Measurements from ENCODE around the gene USP40. TPM values are rescaled to one million over a fixed set of nuclear protein-coding genes. Genes with fewer than 3 reads are reported as not detected.

Gene USP40
- total and polyA plus RNA-seq, 5 donors: 15.1 to 18.6 (median 17.9) TPM

GRCh38 chr2:233470839-233471238 lies 95.7 kb downstream of the USP40 start:
- Histone ChIP-seq H3K27me3 (ENCODE audit: control insufficient read depth, insufficient read depth) (no peaks in the 10 kb centered on the region), H3K27ac (ENCODE audit: low read length) (no peak overlapping the region), H3K9me3 (ENCODE audit: control insufficient read depth, low read length) (no peaks in the 10 kb centered on the region), H3K4me3 (ENCODE audit: low read length) (no peak overlapping the region), H3K4me1 (ENCODE audit: control insufficient read depth, insufficient read depth, low read length) (no peaks in the 10 kb centered on the region)
- DNase-seq: peak in 1 of 3 donors; percentile 35
- intact Hi-C loops (cut with DNase I): no loop called here
- 91% methylated on average over 14 of the region's 14 CpGs for WGBS
- ATAC-seq: no peak

DNA sequence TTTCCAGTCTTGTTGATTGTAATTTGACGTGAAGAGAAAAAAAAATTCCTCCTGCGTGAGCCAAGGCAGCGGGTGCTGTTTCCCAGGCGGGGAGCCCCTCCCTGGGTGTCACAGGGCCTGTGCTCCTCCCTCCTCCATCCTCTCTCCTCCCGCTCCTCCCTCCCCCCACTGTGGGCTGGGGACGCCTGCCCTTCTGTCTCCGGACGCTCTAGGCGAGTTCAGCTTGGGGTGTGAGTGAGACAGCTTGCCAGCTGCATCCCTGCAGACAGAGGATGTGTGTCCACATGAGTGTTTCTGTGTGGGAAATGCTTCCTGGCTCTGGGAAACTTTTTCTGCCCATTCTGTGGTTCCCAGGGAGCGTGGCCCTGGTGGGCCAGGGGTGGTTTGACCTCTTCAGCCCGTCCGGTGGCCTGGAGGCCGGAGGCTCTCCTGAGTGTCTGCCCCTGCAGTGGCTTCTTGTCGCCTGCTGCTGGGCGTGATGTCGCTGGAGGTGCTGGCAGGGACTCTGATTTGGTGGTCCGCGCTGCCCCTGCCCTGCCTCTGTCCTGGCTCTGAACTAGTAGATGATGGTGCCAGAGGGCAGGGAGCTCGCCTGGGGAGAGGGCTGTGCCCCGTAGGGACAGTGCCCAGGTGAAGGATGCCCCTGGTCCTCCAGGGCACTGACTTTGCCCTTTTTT lies 96.4 kb downstream of the USP40 start:
- Histone ChIP-seq H3K27me3 (ENCODE audit: control insufficient read depth, insufficient read depth) (no peaks in the 10 kb centered on the region), H3K9me3 (ENCODE audit: control insufficient read depth, low read length) (no peaks in the 10 kb centered on the region), H3K27ac (ENCODE audit: low read length) (peak overlapping the region; percentile 47), H3K4me1 (ENCODE audit: control insufficient read depth, insufficient read depth, low read length) (no peaks in the 10 kb centered on the region), H3K4me3 (ENCODE audit: low read length) (no peak overlapping the region)
- ATAC-seq (peak; percentile 85 to 88), DNase-seq (peak; percentile 68 to 91 (median 90))
- WGBS: 53% methylated on average over 20 of the region's 20 CpGs
- intact Hi-C loops (cut with DNase I): no loop called here

DNA sequence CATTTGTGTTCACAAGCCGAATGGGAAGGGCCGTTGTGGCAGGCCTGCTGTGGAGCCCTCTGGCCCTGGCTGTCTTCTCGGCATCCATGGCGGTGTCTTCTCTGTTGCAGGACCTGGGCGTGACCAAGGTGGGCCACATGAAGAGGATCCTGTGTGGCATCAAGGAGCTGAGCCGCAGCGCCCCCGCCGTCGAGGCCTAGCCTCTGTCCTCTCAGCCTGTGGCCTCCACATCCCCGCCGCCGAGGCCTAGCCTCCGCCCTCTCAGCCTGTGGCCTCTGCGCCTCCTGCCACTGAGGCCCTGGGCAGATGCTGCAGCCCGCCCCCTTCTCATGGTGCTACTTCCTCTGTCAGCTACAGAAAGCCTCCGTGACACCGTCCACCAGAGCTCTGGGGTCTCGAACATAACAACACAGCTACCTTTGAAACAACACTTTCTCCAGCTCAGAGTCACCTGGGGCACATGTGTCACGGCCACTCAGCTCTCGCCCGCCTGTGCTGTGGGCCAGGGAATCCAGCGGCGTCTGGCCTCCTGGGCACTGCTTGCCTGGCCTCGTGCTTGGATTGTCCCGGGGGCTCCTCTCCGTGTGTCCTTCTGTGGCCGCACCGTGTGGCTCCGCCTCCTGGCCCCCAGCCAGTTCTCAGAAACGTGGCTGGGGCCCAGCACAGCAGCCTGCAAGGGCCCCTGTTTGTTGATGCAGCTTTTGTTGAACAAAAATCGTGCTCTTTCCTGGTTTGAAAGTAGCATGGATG lies 97.1 kb downstream of the USP40 start:
- DNase-seq: peak; percentile 57 to 89 (median 86)
- intact Hi-C loops (cut with DNase I): no loop called here
- Histone ChIP-seq H3K9me3 (ENCODE audit: control insufficient read depth, low read length) (no peaks in the 10 kb centered on the region), H3K27me3 (ENCODE audit: control insufficient read depth, insufficient read depth) (no peaks in the 10 kb centered on the region), H3K4me3 (ENCODE audit: low read length) (no peak overlapping the region), H3K4me1 (ENCODE audit: control insufficient read depth, insufficient read depth, low read length) (no peaks in the 10 kb centered on the region), H3K27ac (ENCODE audit: low read length) (peak overlapping the region; percentile 10)
- 61% methylated on average over 32 of the region's 32 CpGs for WGBS
- peak; percentile 57 to 72 for ATAC-seq

GRCh38 chr2:233468741-233469110 lies 97.9 kb downstream of the USP40 start:
- Histone ChIP-seq H3K4me3 (ENCODE audit: low read length) (no peak overlapping the region), H3K9me3 (ENCODE audit: control insufficient read depth, low read length) (no peaks in the 10 kb centered on the region), H3K27ac (ENCODE audit: low read length) (no peak overlapping the region), H3K27me3 (ENCODE audit: control insufficient read depth, insufficient read depth) (no peaks in the 10 kb centered on the region), H3K4me1 (ENCODE audit: control insufficient read depth, insufficient read depth, low read length) (no peaks in the 10 kb centered on the region)
- DNase-seq (peak in 1 of 3 donors; percentile 57), ATAC-seq (no peak)
- intact Hi-C loops (cut with DNase I): no loop called here
- WGBS: 88% methylated on average over 8 of the region's 8 CpGs

GRCh38 chr2:233468047-233468740 lies 98.4 kb downstream of the USP40 start:
- peak in 2 of 3 donors; percentile 51 to 52 for DNase-seq
- intact Hi-C loops (cut with DNase I): no loop called here
- Histone ChIP-seq H3K4me3 (ENCODE audit: low read length) (no peak overlapping the region), H3K9me3 (ENCODE audit: control insufficient read depth, low read length) (no peaks in the 10 kb centered on the region), H3K4me1 (ENCODE audit: control insufficient read depth, insufficient read depth, low read length) (no peaks in the 10 kb centered on the region), H3K27me3 (ENCODE audit: control insufficient read depth, insufficient read depth) (no peaks in the 10 kb centered on the region), H3K27ac (ENCODE audit: low read length) (no peak overlapping the region)
- WGBS: 92% methylated on average over 22 of the region's 22 CpGs
- no peak for ATAC-seq

- intact Hi-C loops (cut with DNase I): no loop called here
- DNase-seq (peak in 2 of 3 donors; percentile 23 to 28), ATAC-seq (no peak)
- no peaks in the 10 kb centered on the region for H3K9me3 ChIP-seq (ENCODE audit: control insufficient read depth, low read length)
- H3K4me1 ChIP-seq (ENCODE audit: control insufficient read depth, insufficient read depth, low read length): no peaks in the 10 kb centered on the region
- H3K27me3 ChIP-seq (ENCODE audit: control insufficient read depth, insufficient read depth): no peaks in the 10 kb centered on the region
- H3K27ac ChIP-seq (ENCODE audit: low read length): no peak overlapping the region
- 87% methylated on average over 20 of the region's 20 CpGs for WGBS
- no peak overlapping the region for H3K4me3 ChIP-seq (ENCODE audit: low read length)
These were observed 99.5 kb downstream of the USP40 start for GRCh38 chr2:233466991-233467603.

GRCh38 chr2:233464531-233465240 lies 101.9 kb downstream of the USP40 start:
- H3K9me3 ChIP-seq (ENCODE audit: control insufficient read depth, low read length): no peaks in the 10 kb centered on the region
- no peak overlapping the region for H3K27ac ChIP-seq (ENCODE audit: low read length)
- H3K27me3 ChIP-seq (ENCODE audit: control insufficient read depth, insufficient read depth): no peaks in the 10 kb centered on the region
- intact Hi-C loops (cut with DNase I): no loop called here
- whole genome bisulfite sequencing: 90% methylated on average over 16 of the region's 16 CpGs
- no peaks in the 10 kb centered on the region for H3K4me1 ChIP-seq (ENCODE audit: control insufficient read depth, insufficient read depth, low read length)
- H3K4me3 ChIP-seq (ENCODE audit: low read length): no peak overlapping the region
- DNase-seq: peak in 2 of 3 donors; percentile 27 to 36
- no peak for ATAC-seq

DNA sequence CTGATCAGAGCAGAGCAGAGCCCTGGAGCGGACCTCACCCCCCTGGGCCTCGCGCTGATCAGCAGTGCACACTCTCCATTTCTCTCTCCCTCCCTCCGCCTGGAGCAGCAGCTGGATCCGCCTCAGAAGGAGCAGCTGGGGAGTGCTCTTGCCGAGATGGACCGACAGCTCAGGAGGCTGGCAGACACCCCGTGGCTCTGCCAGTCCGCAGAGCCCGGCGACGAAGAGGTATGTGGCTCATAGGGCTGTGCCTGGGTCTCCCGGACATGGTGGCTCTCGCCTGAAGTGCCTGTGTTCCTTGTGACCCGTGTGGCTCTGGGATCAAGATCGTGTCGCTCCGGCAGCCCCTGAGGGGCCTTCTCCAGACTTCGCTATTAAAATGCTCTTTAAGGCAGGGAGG lies 102.5 kb downstream of the USP40 start:
- Histone ChIP-seq H3K27ac (ENCODE audit: low read length) (no peak overlapping the region), H3K9me3 (ENCODE audit: control insufficient read depth, low read length) (no peaks in the 10 kb centered on the region), H3K27me3 (ENCODE audit: control insufficient read depth, insufficient read depth) (no peaks in the 10 kb centered on the region), H3K4me3 (ENCODE audit: low read length) (no peak overlapping the region), H3K4me1 (ENCODE audit: control insufficient read depth, insufficient read depth, low read length) (no peaks in the 10 kb centered on the region)
- intact Hi-C loops (cut with DNase I): no loop called here
- DNase-seq: peak in 2 of 3 donors; percentile 8 to 28
- WGBS: 92% methylated on average over 19 of the region's 19 CpGs
- no peak for ATAC-seq

- intact Hi-C loops (cut with DNase I): no loop called here
- DNase-seq (peak in 2 of 3 donors; percentile 13 to 17), ATAC-seq (no peak)
- H3K4me1 ChIP-seq (ENCODE audit: control insufficient read depth, insufficient read depth, low read length): no peaks in the 10 kb centered on the region
- no peak overlapping the region for H3K4me3 ChIP-seq (ENCODE audit: low read length)
- no peaks in the 10 kb centered on the region for H3K27me3 ChIP-seq (ENCODE audit: control insufficient read depth, insufficient read depth)
- no peak overlapping the region for H3K27ac ChIP-seq (ENCODE audit: low read length)
- WGBS: 97% methylated on average over 16 of the region's 16 CpGs
- H3K9me3 ChIP-seq (ENCODE audit: control insufficient read depth, low read length): no peaks in the 10 kb centered on the region
These were observed 103.0 kb downstream of the USP40 start for GRCh38 chr2:233463586-233463985.

- WGBS: 93% methylated on average over 21 of the region's 21 CpGs
- H3K4me3 ChIP-seq (ENCODE audit: low read length): no peak overlapping the region
- intact Hi-C loops (cut with DNase I): no loop called here
- no peak overlapping the region for H3K27ac ChIP-seq (ENCODE audit: low read length)
- H3K27me3 ChIP-seq (ENCODE audit: control insufficient read depth, insufficient read depth): no peaks in the 10 kb centered on the region
- no peaks in the 10 kb centered on the region for H3K4me1 ChIP-seq (ENCODE audit: control insufficient read depth, insufficient read depth, low read length)
- ATAC-seq: no peak
- DNase-seq: peak in 2 of 3 donors; percentile 19 to 29
- no peaks in the 10 kb centered on the region for H3K9me3 ChIP-seq (ENCODE audit: control insufficient read depth, low read length)
These were observed 103.6 kb downstream of the USP40 start for GRCh38 chr2:233462826-233463470.

All from right cardiac atrium (tissue), 5 donors.